Glomerular visceral epithelial cell (primary cell): Measurements from ENCODE around the gene APOC4.
"Not testable (repeated sequence)": the region's sequence is repeated elsewhere in the genome, so short reads cannot be mapped to it uniquely, and the experiment has no call there.

Experiments
- DNase-seq: peaks from one replicate; pipeline ENCODE4 v3.0.0-alpha.2; 2016; ENCODE audit errors: extremely low spot score

Gene APOC4

GRCh38 chr19:44914433-44915206, 27.4 kb upstream of the APOC4 start, which contains the start of gene APOC1:
Gene APOC1, plus strand, starts transcription at chr19:44914608. Its CDS starts 284 bp downstream, at chr19:44914892.
- peak; percentile 76 for DNase-seq

GRCh38 chr19:44924243-44924725, 17.8 kb upstream of the APOC4 start:
- no peak for DNase-seq

- DNase-seq = peak; percentile 75
Observed at GRCh38 chr19:44925114-44925891, 16.7 kb upstream of the APOC4 start.

- DNase-seq = not testable (repeated sequence)
Observed at GRCh38 chr19:44926245-44927077, 15.6 kb upstream of the APOC4 start.

- peak; percentile 62 for DNase-seq
Observed at GRCh38 chr19:44927746-44928145, 14.3 kb upstream of the APOC4 start.

GRCh38 chr19:44930088-44930487, 11.9 kb upstream of the APOC4 start:
- DNase-seq = no peak

- no peak for DNase-seq
Observed at GRCh38 chr19:44931541-44931940, 10.5 kb upstream of the APOC4 start.

GRCh38 chr19:44939668-44940067, 2.4 kb upstream of the APOC4 start:
- DNase-seq = no peak

- DNase-seq = no peak
Observed at GRCh38 chr19:44943801-44944249, 1.8 kb downstream of the APOC4 start.

- DNase-seq = no peak
Observed at GRCh38 chr19:44947041-44947581, 5.1 kb downstream of the APOC4 start.

GRCh38 chr19:44948237-44948636, 6.2 kb downstream of the APOC4 start:
- no peak for DNase-seq

GRCh38 chr19:44948763-44949374, 6.8 kb downstream of the APOC4 start:
- DNase-seq = no peak

- no peak for DNase-seq
Observed at GRCh38 chr19:44949550-44949949, 7.5 kb downstream of the APOC4 start.

- DNase-seq = peak; percentile 73
Observed at GRCh38 chr19:44951179-44952159, 9.4 kb downstream of the APOC4 start.

GRCh38 chr19:44954278-44954648, 12.2 kb downstream of the APOC4 start:
- no peak for DNase-seq

GRCh38 chr19:44954649-44955504, 12.8 kb downstream of the APOC4 start, which contains the start of gene CLPTM1:
Gene CLPTM1, plus strand, starts transcription at chr19:44955380. Its CDS starts 16 bp downstream, at chr19:44955396.
- peak; percentile 95 for DNase-seq

- no peak for DNase-seq
Observed at GRCh38 chr19:44955505-44956439, 13.7 kb downstream of the APOC4 start.

GRCh38 chr19:44957526-44957925, 15.5 kb downstream of the APOC4 start:
- peak; percentile 45 for DNase-seq
